Testis (tissue), 2 donors: ENCODE measurements around the gene KIF25.

Source experiments
- CTCF ChIP-seq, 3 experiments: fragments of 450-650 bp in 2 of 3; fragments of 200-600 bp in 1 of 3; sonication (generic) in 1 of 3; IDR thresholded peaks; one replicate each; pipeline ENCODE4 v1.5.1; 2016 to 2019; ENCODE audit warnings: antibody characterized with exemption in 3 of 3, mild to moderate bottlenecking in 2 of 3, moderate library complexity in 1 of 3
- POLR2A ChIP-seq: fragments of 450-650 bp; IDR thresholded peaks from one replicate; pipeline ENCODE4 v1.6.1; 2017; ENCODE audit warnings: antibody characterized with exemption, mild to moderate bottlenecking, moderate library complexity

- TF ChIP-seq POLR2A (no peak), CTCF (IDR thresholded peaks at IDR 0.05) (no peak)
These were observed 4.3 kb upstream of the KIF25 start for GRCh38 chr6:167993169-167993568.
